GM19328 (cell line): Measurements from ENCODE around the gene EXOC2.
"Not testable (repeated sequence)": the region's sequence is repeated elsewhere in the genome, so short reads cannot be mapped to it uniquely, and the experiment has no call there.

Experiments
- ATAC-seq: cut with Tn5 transposase; IDR thresholded peaks from one replicate; pipeline ENCODE4 v1.9.1; 2021; ENCODE audit warnings: mild to moderate bottlenecking, moderate library complexity; ENCODE audit not compliant: unreplicated experiment

EXOC2 gene

DNA sequence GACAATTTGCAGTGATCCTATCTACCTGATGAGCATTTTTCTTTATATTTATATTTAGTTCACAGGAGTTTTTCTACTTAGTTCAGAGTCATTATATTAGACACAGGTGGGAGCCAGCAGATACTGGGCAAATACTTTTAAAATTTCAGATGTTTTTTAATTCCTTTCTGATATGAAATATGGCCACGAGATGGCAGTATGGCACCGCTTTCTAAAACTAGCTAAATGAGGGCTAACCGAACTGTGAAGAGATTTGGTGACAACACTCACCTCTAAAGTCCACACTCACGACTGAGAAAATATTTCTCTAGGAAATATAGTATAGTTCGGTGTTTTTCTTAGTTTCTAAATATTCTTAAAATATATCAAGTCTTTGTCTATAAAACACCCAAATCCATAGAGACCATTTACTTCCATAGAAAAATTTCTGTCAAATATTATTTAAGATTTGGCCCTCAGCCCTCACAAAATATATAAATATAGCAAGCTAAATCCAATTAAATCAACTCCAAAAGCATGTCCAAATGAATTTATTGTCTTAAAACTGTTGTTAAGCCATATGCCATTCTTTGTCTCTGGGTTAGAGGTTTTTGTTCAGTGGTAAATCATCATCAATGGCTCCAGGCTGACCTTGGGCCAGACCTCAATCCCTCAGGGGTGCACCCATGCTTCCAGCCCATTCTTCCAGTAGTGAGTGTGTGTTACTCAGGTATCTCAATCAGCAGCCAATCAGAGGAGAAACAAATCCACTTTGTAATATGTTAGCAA is 99.6 kb downstream of the EXOC2 start:
- no peak for ATAC-seq

- ATAC-seq = no peak
Measured at GRCh38 chr6:589090-589489, 103.8 kb downstream of the EXOC2 start.

- no peak for ATAC-seq
Measured at GRCh38 chr6:586553-586952, 106.4 kb downstream of the EXOC2 start.

GRCh38 chr6:583635-584034 is 109.3 kb downstream of the EXOC2 start:
- ATAC-seq = no peak

- no peak for ATAC-seq
Measured at GRCh38 chr6:583116-583515, 109.8 kb downstream of the EXOC2 start.

DNA sequence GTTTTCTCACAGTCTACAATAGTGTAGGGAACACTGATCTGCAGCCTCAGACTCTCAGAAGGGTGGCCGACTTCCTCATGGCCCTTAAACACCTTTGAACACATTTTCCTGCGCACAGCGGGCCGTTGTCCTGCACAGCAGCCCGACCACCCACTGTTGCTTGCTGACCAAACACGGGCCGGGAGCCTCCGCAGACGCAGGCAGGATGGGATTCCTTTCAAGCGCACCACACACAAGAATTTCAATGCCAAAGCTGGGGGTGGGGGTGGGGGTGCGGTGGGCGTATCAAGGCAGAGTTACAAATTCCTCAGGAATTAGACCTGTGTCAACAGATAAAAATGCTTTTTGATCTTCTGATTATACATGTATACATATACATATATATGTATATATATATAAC is 110.6 kb downstream of the EXOC2 start:
- no peak for ATAC-seq

DNA sequence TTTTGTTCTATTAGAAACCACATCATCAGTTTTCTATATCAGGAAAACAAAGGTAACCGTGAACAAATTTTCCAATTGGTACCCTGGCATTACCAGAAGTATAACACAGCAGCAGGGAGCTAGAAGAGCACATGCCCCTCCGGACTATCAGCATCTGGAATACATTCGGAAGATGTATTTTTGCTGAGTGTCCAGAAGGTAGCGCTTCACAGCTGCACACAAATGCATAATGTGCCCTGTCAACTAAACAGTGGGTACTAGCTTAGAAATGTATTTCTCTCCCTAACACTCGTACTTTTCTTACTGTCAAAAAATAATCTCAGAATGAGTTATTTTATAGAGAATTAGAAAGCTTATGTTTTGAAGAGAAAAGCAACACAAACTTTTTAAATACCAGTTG is 113.6 kb downstream of the EXOC2 start:
- ATAC-seq = no peak

DNA sequence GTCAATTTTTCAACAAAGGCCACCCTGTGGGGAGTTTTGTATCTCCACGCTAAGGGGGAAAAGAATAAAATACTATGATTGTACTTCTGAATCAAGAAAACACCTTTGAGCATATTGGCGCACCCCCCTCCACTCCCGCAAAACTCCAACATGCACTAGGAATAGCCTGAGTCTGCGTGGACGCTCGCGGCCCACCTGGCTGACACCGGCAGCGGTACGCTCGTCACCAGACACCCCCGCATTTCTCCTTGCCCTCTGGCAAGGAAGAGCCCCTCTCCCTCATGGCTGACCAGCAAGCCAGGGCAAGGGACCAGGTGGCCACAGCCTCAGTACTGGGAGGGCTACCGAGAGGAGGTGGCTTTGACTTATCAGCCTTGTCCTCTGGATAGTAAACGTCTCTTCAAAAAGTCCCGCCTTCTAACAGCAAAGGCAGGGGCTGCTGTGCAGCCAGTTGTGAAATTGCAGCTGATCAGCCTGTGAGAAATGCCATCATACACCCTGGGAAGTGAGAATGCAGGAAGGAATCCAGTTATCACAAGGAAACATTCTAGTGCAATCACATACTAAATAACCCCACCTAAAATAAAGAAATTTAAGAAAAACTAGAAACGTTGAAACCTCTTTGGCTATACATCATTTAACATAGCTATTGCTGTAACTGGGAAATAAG is 120.2 kb downstream of the EXOC2 start:
- ATAC-seq = no peak

GRCh38 chr6:571892-572291 is 121.0 kb downstream of the EXOC2 start:
- no peak for ATAC-seq

DNA sequence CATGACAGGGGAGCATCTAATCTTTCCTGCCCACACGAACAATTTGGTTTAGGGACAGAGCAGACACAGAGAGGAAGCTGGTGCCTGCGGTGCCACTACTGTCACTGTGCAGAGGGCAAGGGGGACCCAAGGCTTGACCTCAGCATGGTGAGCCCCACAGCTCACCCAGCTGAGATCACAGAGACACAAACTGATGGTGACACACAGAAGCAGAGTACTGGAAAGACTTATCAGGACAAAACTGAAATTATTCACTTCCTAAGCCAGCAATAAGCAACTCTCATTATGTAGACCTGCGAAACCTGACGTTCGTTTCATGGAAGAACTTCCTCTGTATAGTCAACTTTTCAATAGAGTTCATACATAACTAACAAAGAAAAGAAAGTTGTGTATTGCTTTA is 122.1 kb downstream of the EXOC2 start:
- no peak for ATAC-seq

DNA sequence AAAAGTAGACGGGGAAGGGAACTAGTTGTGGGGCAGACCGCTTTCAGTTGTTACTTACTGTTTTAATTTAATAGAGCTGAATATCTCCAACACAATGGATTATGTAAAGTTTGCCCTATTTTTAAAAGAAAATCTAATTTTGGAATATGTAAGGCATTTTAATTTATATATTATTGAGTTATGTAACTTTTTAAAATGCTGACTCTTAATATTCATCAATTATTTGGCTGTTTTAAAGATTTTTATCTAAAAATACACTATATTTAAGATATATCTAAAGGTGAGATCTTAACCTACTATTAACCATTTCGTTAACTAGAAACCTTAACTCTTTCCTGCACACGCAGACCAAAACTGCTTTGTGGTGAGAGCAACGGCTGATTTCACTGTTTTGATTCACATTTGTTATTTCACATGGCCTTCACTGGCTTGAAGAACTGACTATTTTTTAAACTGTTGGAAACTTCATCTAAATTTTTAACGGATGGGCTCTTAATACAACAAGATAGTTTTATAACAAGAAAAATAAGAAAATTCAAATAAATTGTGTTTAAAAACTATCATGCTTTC is 123.9 kb downstream of the EXOC2 start:
- ATAC-seq = no peak

- no peak for ATAC-seq
Measured at GRCh38 chr6:568085-568484, 124.9 kb downstream of the EXOC2 start.

GRCh38 chr6:563863-564262 is 129.1 kb downstream of the EXOC2 start:
- ATAC-seq = no peak

DNA sequence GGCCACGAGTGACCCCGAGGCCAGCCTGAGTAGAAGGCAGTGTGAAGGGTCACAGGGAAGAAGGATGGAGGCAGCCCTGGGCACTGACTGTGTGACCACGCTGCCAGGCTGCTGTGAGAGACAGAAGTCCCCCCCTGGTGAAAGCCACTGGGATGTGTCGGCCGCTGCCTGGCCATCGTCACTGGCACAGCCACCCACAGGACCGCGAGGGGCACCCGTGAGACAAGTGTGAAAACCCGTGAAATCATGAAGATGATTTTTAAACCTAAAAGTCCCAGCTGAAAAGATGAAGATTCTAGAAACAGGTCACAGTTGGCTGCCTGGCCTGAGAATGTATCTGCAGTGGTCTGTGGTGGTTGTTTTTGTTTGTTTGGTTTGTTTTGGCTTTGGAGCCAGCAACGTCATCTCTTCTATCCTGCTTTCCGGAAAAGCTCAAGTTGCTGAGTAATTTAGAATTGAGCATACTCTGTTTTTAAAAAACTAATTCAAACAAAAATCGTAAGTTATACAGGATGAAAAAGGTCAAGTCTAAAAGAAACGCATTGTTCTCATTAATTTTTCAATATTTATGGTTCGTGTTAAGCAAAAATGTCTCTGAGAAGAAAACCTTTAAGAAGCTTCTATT is 130.8 kb downstream of the EXOC2 start:
- ATAC-seq = no peak

GRCh38 chr6:561335-561734 is 131.6 kb downstream of the EXOC2 start:
- ATAC-seq = not testable (repeated sequence)

DNA sequence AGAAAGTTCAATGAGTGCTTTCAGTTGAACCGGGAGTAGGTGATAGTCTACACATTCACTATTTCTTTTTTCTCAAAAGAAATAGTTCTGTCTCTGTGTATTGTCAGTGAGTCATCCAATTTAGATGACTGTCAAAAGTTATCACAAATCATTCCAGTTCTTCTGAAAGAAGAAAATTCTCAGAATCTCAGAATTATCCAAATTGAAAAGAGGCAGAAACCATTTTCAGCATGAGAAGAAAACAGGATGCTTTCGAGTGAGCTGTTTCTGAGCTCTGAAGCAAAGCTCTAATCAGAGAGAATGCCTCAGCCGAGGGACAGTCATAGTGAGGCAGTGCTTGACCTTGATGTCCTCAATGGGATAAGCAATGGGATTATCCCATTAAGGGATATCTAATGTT is 134.0 kb downstream of the EXOC2 start:
- no peak for ATAC-seq

GRCh38 chr6:558089-558488 is 134.8 kb downstream of the EXOC2 start:
- no peak for ATAC-seq

DNA sequence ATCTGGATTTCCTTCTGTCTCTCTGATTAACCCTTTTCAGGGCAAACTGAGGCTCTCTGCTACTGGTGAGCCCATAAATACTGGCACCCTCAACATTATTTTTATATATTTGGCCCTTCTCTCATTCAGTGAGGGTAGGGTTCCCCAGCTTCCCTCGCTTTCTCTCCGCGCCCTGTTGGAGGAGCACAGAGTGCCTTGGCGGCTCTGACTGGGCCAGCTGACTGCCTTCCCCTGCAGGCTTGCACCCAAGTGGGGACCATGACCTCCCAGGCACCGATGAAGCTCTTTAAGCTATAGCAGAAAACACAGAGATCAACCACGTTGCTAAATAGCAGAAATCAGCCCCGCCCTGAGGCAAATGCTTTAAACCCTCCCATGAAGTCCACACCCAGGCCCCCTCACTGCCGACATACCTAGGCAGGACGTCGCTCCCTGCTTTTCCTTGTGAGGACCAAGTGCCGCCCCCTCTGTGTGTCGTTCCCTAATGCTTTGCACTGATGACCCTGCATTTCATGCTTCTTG is 141.0 kb downstream of the EXOC2 start:
- no peak for ATAC-seq

DNA sequence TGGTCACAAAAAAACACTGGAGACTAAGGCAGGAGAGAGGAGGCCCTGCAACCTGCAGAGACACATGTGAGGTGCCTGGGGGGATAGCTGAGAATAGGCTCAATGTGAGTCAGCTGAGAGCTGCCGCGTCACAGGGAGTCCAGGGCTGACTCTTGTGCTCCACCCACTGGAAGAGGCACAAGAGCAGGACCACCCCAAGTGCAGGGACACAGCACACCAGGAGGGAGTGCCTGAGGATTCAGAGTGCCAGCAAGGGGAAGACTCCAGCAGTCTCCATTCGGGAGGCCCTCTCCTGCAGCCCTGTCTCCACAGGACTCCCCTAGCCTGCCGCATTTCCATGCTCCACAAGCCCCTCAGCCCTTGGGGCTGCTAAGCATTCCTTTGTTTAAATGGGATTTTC is 141.5 kb downstream of the EXOC2 start:
- ATAC-seq = no peak

DNA sequence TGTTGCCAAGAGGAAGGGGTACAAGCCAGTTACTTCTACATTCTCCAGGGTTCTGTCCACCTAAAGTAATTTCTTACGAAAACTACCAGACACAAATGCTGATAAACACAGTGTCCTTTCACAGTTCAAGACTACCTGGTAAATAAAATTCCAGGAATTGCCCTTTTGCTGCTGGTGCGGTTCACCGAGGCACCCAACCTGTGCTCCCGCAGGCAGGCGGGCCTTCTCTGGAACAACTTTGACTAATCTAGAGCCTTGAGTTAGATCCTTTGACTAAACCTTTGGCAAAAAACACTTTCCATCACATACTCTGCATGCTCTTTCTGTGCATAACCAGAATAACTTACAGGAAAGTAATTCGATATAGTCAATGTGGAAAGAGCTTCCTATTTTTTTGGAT is 143.0 kb downstream of the EXOC2 start:
- ATAC-seq = no peak

GRCh38 chr6:548517-548916 is 144.4 kb downstream of the EXOC2 start:
- ATAC-seq = no peak

GRCh38 chr6:548091-548490 is 144.8 kb downstream of the EXOC2 start:
- ATAC-seq = no peak
